Sigmoid colon (tissue), 4 donors: ENCODE measurements around the gene PLCB2.

ENCODE experiments used
- EP300 ChIP-seq, 4 donors: sonication (generic); formaldehyde crosslinking; IDR thresholded peaks; one replicate each; pipeline ENCODE4 v1.6.1; 2017; ENCODE audit warnings: antibody characterized with exemption in 4 of 4
- POLR2A ChIP-seq, 2 donors: fragments of 450-650 bp; IDR thresholded peaks; one replicate each; pipeline ENCODE4 v1.6.1; 2016; ENCODE audit warnings: antibody characterized with exemption in 2 of 2, mild to moderate bottlenecking in 2 of 2, moderate library complexity in 2 of 2
- TF ChIP-seq, protein P1 (sequence below), 4 experiments: fragments of 450-650 bp in 3 of 4; fragments of 200-600 bp in 1 of 4; IDR thresholded peaks; one replicate each; pipeline ENCODE4 v1.5.1; 2016 to 2019; ENCODE audit warnings: antibody characterized with exemption in 4 of 4, mild to moderate bottlenecking in 3 of 4, moderate library complexity in 2 of 4

DNA sequence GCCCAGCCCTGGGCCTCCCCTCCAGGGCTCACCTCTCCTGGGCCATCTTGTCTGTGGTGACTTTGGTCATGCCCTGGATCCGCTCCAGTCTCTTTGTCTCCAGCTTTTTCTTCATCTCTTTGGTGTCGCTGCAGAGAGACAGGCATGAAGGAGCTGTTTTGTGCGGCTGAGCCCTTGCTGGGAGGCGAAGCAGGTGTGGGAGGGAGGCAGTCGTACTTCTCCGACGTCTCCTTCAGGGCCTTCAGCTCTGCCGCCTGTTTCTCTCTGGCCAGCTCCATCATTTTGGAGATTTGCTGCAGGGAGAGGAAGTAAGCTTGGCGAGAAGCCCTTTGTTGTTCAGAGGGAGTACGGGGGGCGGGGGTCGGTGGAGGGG, 17.2 kb downstream of the PLCB2 start:
- TF ChIP-seq, protein P1, sequence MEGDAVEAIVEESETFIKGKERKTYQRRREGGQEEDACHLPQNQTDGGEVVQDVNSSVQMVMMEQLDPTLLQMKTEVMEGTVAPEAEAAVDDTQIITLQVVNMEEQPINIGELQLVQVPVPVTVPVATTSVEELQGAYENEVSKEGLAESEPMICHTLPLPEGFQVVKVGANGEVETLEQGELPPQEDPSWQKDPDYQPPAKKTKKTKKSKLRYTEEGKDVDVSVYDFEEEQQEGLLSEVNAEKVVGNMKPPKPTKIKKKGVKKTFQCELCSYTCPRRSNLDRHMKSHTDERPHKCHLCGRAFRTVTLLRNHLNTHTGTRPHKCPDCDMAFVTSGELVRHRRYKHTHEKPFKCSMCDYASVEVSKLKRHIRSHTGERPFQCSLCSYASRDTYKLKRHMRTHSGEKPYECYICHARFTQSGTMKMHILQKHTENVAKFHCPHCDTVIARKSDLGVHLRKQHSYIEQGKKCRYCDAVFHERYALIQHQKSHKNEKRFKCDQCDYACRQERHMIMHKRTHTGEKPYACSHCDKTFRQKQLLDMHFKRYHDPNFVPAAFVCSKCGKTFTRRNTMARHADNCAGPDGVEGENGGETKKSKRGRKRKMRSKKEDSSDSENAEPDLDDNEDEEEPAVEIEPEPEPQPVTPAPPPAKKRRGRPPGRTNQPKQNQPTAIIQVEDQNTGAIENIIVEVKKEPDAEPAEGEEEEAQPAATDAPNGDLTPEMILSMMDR (IDR thresholded peaks at IDR 0.05): no peak
- no peak for TF ChIP-seq EP300 (IDR thresholded peaks at IDR 0.05)
- TF ChIP-seq POLR2A (IDR thresholded peaks at IDR 0.05): no peak
